ACHN (cell line): ENCODE results near the gene DVL1.
A peak's percentile ranks its signal among the peaks of the same experiment; 100 is the strongest.

ENCODE experiments used
- DNase-seq: peaks from one replicate; pipeline ENCODE4 v3.0.0-alpha.2; 2015
- in situ Hi-C: cut with HindIII; loops from 2 replicates; pipeline ENCODE4 v1.10.0; 2017; ENCODE audit warnings: low sequenced_read_pairs, low pct_ligation_motif_present, low pct_unique_long_range_greater_than_20kb

DVL1 gene

GRCh38 chr1:1308756-1309250 lies 40.4 kb downstream of the DVL1 start:
- in situ Hi-C loops = no loop called here
- no peak for DNase-seq

- in situ Hi-C loops = no loop called here
- DNase-seq = peak; percentile 86
Observed at GRCh38 chr1:1307923-1308755, 41.1 kb downstream of the DVL1 start, which contains the start of the genes ACAP3 and PUSL1. ACAP3 (minus strand) TSS chr1:1307930; CDS start chr1:1307815, 115 bp downstream. PUSL1 (plus strand) TSS chr1:1308597; CDS start chr1:1308644, 47 bp downstream.

- peak; percentile 40 for DNase-seq
- in situ Hi-C loops = no loop called here
Observed at GRCh38 chr1:1307261-1307922, 41.8 kb downstream of the DVL1 start.

- no peak for DNase-seq
- in situ Hi-C loops = no loop called here
Observed at GRCh38 chr1:1306661-1307260, 42.5 kb downstream of the DVL1 start.

GRCh38 chr1:1306070-1306660 lies 43.1 kb downstream of the DVL1 start:
- DNase-seq = peak; percentile 16
- in situ Hi-C loops = no loop called here

- in situ Hi-C loops = no loop called here
- peak; percentile 73 for DNase-seq
Observed at GRCh38 chr1:1305300-1306069, 43.7 kb downstream of the DVL1 start.

GRCh38 chr1:1304331-1305299 lies 44.6 kb downstream of the DVL1 start:
- in situ Hi-C loops = no loop called here
- peak; percentile 66 for DNase-seq

GRCh38 chr1:1303736-1304135 lies 45.5 kb downstream of the DVL1 start:
- DNase-seq = no peak
- in situ Hi-C loops = no loop called here

GRCh38 chr1:1302951-1303509 lies 46.2 kb downstream of the DVL1 start:
- DNase-seq = no peak
- in situ Hi-C loops = no loop called here

GRCh38 chr1:1302006-1302430 lies 47.2 kb downstream of the DVL1 start:
- in situ Hi-C loops = no loop called here
- DNase-seq = no peak

GRCh38 chr1:1300352-1300739 lies 48.9 kb downstream of the DVL1 start:
- in situ Hi-C loops = no loop called here
- no peak for DNase-seq

GRCh38 chr1:1299686-1300351 lies 49.4 kb downstream of the DVL1 start:
- DNase-seq = no peak
- in situ Hi-C loops = no loop called here

GRCh38 chr1:1298861-1299685 lies 50.1 kb downstream of the DVL1 start:
- in situ Hi-C loops = no loop called here
- DNase-seq = peak; percentile 23

GRCh38 chr1:1297802-1298424 lies 51.3 kb downstream of the DVL1 start:
- in situ Hi-C loops = no loop called here
- DNase-seq = no peak
